ENCODE results near the gene CDHR5. TPM values are rescaled to one million over a fixed set of nuclear protein-coding genes. Genes with fewer than 3 reads are reported as not detected.
A peak's percentile ranks its signal among the peaks of the same experiment; 100 is the strongest.

CDHR5 gene
- total RNA-seq, 4 donors from 2014 or later = 0.95 to 1.8 TPM; not detected in 2

GRCh38 chr11:573146-573759, 51.5 kb downstream of the CDHR5 start:
- intact Hi-C loops (cut with DNase I; ENCODE audit: low total_unique reads) (no loop called here), in situ Hi-C loops (cut with MboI; ENCODE audit: low sequenced_read_pairs in 4 of 4) (loop anchor here (25.0 kb wide), 2 partner anchors 139 to 164 kb away; partner anchors contain the start of genes EPS8L2 (in 3 of the 4) and TALDO1 (in 1 of the 4))
- H3K36me3 ChIP-seq = no peaks in the 10 kb centered on the region
- TF ChIP-seq CTCF (IDR thresholded peaks at IDR 0.05 in 4 of 5, conservative IDR thresholded peaks at IDR 0.05 in 1 of 5) (no peak), POLR2A (IDR thresholded peaks at IDR 0.05) (no peak)
- no peaks in the 10 kb centered on the region for H3K27me3 ChIP-seq
- H3K27ac ChIP-seq = peak overlapping the region in 3 of 4 donors; percentile 30 to 69 (median 54)
- H3K4me1 ChIP-seq = peaks cover 24 to 41% of the 10 kb centered on the region in 2 donors
- no peak for ATAC-seq
- no peak for DNase-seq
- H3K4me3 ChIP-seq = no peak overlapping the region
- no peaks in the 10 kb centered on the region for H3K9me3 ChIP-seq

- H3K9me3 ChIP-seq = no peaks in the 10 kb centered on the region
- intact Hi-C loops (cut with DNase I; ENCODE audit: low total_unique reads) = no loop called here
- no peaks in the 10 kb centered on the region for H3K36me3 ChIP-seq
- no peak for DNase-seq
- H3K27me3 ChIP-seq = no peaks in the 10 kb centered on the region
- peaks cover 14 to 35% of the 10 kb centered on the region in 2 donors for H3K4me1 ChIP-seq
- TF ChIP-seq POLR2A (IDR thresholded peaks at IDR 0.05) (no peak), CTCF (IDR thresholded peaks at IDR 0.05 in 4 of 5, conservative IDR thresholded peaks at IDR 0.05 in 1 of 5) (no peak)
- H3K4me3 ChIP-seq = no peak overlapping the region
- ATAC-seq = no peak
- no peak overlapping the region for H3K27ac ChIP-seq
- in situ Hi-C loops (cut with MboI; ENCODE audit: low sequenced_read_pairs in 4 of 4) = loop anchor here (25.0 kb wide), 2 partner anchors 141 to 166 kb away; partner anchors contain the start of genes EPS8L2 (in 3 of the 4) and TALDO1 (in 1 of the 4)
Observed at GRCh38 chr11:571802-572185, 53.0 kb downstream of the CDHR5 start.

- Histone ChIP-seq H3K4me3 (peak overlapping the region; percentile 62 to 83 (median 74)), H3K36me3 (no peaks in the 10 kb centered on the region), H3K27me3 (no peaks in the 10 kb centered on the region), H3K27ac (peak overlapping the region; percentile 85 to 96 (median 91)), H3K4me1 (peaks cover 8 to 25% of the 10 kb centered on the region in 2 donors), H3K9me3 (no peaks in the 10 kb centered on the region)
- in situ Hi-C loops (cut with MboI; ENCODE audit: low sequenced_read_pairs in 4 of 4) = loop anchor here (25.0 kb wide), 2 partner anchors 143 to 168 kb away; partner anchors contain the start of genes EPS8L2 (in 3 of the 4) and TALDO1 (in 1 of the 4)
- DNase-seq (peak in 1 of 2 donors; percentile 51), ATAC-seq (peak; percentile 2 to 35)
- intact Hi-C loops (cut with DNase I; ENCODE audit: low total_unique reads) = loop anchor here (2.0 to 5.0 kb wide), 6 partner anchors 35 to 238 kb away; partner anchors contain the start of genes DEAF1, HRAS, IRF7 and PIDD1
- TF ChIP-seq CTCF (IDR thresholded peaks at IDR 0.05 in 4 of 5, conservative IDR thresholded peaks at IDR 0.05 in 1 of 5) (no peak), POLR2A (IDR thresholded peaks at IDR 0.05) (no peak)
Observed at GRCh38 chr11:569158-569885, 55.4 kb downstream of the CDHR5 start.

GRCh38 chr11:568306-569157, 56.2 kb downstream of the CDHR5 start:
- DNase-seq (peak; percentile 84 to 95), ATAC-seq (peak; percentile 84 to 89)
- TF ChIP-seq CTCF (IDR thresholded peaks at IDR 0.05 in 4 of 5, conservative IDR thresholded peaks at IDR 0.05 in 1 of 5) (peak in 1 of 5 experiments; percentile 24), POLR2A (IDR thresholded peaks at IDR 0.05) (peak; percentile 79 to 83)
- Histone ChIP-seq H3K36me3 (no peaks in the 10 kb centered on the region), H3K4me3 (peak overlapping the region; percentile 62 to 83 (median 74)), H3K27ac (peak overlapping the region; percentile 85 to 97 (median 91)), H3K27me3 (no peaks in the 10 kb centered on the region), H3K4me1 (peaks cover 8 to 24% of the 10 kb centered on the region in 2 donors), H3K9me3 (no peaks in the 10 kb centered on the region)
- intact Hi-C loops (cut with DNase I; ENCODE audit: low total_unique reads) (loop anchor here (1.0 to 5.0 kb wide), 7 partner anchors 8 to 239 kb away; partner anchors contain the start of genes DEAF1, HRAS, IRF7 and LMNTD2), in situ Hi-C loops (cut with MboI; ENCODE audit: low sequenced_read_pairs in 4 of 4) (loop anchor here (25.0 kb wide), 2 partner anchors 144 to 169 kb away; partner anchors contain the start of genes EPS8L2 (in 3 of the 4) and TALDO1 (in 1 of the 4))

Measured in gastrocnemius medialis (tissue), 4 donors.